Hematopoietic multipotent progenitor cell treated with erythropoietin and hydrocortisone succinate and interleukin-3 and kit ligand, for 8 days (in vitro differentiated cells): Measurements from ENCODE around the gene SCD.

Source experiments
- DNase-seq: peaks from one replicate; pipeline ENCODE4 v3.0.0-alpha.2; 2015

SCD gene

GRCh38 chr10:100401631-100402328 is 54.7 kb downstream of the SCD start:
- DNase-seq = no peak

- no peak for DNase-seq
These were observed 56.7 kb downstream of the SCD start for GRCh38 chr10:100403734-100404133.

- DNase-seq = no peak
These were observed 66.1 kb downstream of the SCD start for GRCh38 chr10:100413173-100413572.
